GM12878 (cell line): ENCODE results near the gene CYB5A. TPM values are rescaled to one million over a fixed set of nuclear protein-coding genes. Genes with fewer than 3 reads are reported as not detected.

ENCODE experiments used
- ATAC-seq: fragments of 200-7000 bp; cut with Tn5 transposase; 3 replicates; pipeline ENCODE4 v1.9.1; 2020; ENCODE audit warnings: mild to moderate bottlenecking, moderate library complexity
- BruUV-seq: library from RNA; stranded (reverse); fragments of 400-500 nt; replicated peaks from 2 replicates; lab custom pipeline; 2021; lab: Mats Ljungman, UMichigan
- CTCF ChIA-PET: fragments of 300-600 bp; sonication (Branson Sonifier 250); formaldehyde crosslinking; extraction: SDS; loops from one replicate; lab custom pipeline; 2021; ENCODE audit warnings: inconsistent platforms; lab: Yijun Ruan, JAX
- POLR2A ChIA-PET: fragments of 350-600 bp; formaldehyde crosslinking; extraction: SDS; loops from one replicate; lab custom pipeline; 2021; ENCODE audit warnings: inconsistent platforms; lab: Charles Lee
- RAD21 ChIA-PET: fragments of 300-600 bp; sonication (Branson Sonifier 250); formaldehyde crosslinking; loops from one replicate; lab custom pipeline; 2023; ENCODE audit warnings: antibody characterized with exemption; ENCODE audit not compliant: unreplicated experiment; lab: Charles Lee
- SMC1A ChIA-PET: fragments of 300-600 bp; sonication (Branson Sonifier 250); formaldehyde crosslinking; loops from one replicate; lab custom pipeline; 2023; ENCODE audit not compliant: unreplicated experiment, uncharacterized antibody; lab: Charles Lee
- DNase-seq: peaks from one replicate; pipeline ENCODE4 v3.0.0-alpha.2; 2011; ENCODE audit warnings: low read depth, low spot score
- FAIRE-seq: peaks from 3 replicates; lab custom pipeline; 2011; peaks lifted over from hg19 to GRCh38; lab: Jason Lieb, UNC
- H2AFZ ChIP-seq: 2 replicates; pipeline ENCODE4 v1.6.0; 2011; ENCODE audit warnings: low read depth, low read length, control low read depth; ENCODE audit not compliant: control insufficient read depth
- H3K27ac ChIP-seq: 2 replicates; pipeline ENCODE4 v1.5.1; 2011; ENCODE audit warnings: control low read depth; ENCODE audit not compliant: control insufficient read depth, insufficient read depth
- H3K27me3 ChIP-seq, 2 experiments: replicated peaks in 1 of 2; 2 replicates each; pipeline versions ENCODE4 v1.6.0 to v1.6.1; 2011; ENCODE audit warnings: low read length in 1 of 2; ENCODE audit not compliant: control insufficient read depth in 2 of 2, insufficient read depth in 2 of 2
- H3K36me3 ChIP-seq, 2 experiments: 2 replicates each; pipeline ENCODE4 v1.5.1; 2011; ENCODE audit warnings: low read length in 1 of 2; ENCODE audit not compliant: control insufficient read depth in 2 of 2, insufficient read depth in 2 of 2
- H3K4me1 ChIP-seq: 2 replicates; pipeline ENCODE4 v1.6.1; 2011; ENCODE audit warnings: mild to moderate bottlenecking, low read length, moderate library complexity, mixed read lengths; ENCODE audit not compliant: control insufficient read depth, insufficient read depth
- H3K4me2 ChIP-seq: 2 replicates; pipeline ENCODE4 v1.6.0; 2011; ENCODE audit warnings: control low read depth; ENCODE audit not compliant: control insufficient read depth, insufficient read depth
- H3K4me3 ChIP-seq: fragments of 200-600 bp; sonication (generic); 2 replicates; pipeline ENCODE4 v1.5.1; 2016
- H3K79me2 ChIP-seq: 2 replicates; pipeline ENCODE4 v1.6.0; 2011; ENCODE audit warnings: low read length; ENCODE audit not compliant: control insufficient read depth, insufficient read depth
- H3K9ac ChIP-seq: 2 replicates; pipeline ENCODE4 v1.8.0; 2011; ENCODE audit warnings: low read length, control low read depth, mixed read lengths; ENCODE audit not compliant: control insufficient read depth, insufficient read depth
- H3K9me3 ChIP-seq: replicated peaks from 3 replicates; pipeline ENCODE4 v1.5.1; 2011; ENCODE audit warnings: mild to moderate bottlenecking, low read length; ENCODE audit not compliant: control insufficient read depth, insufficient read depth
- H4K20me1 ChIP-seq: 2 replicates; pipeline ENCODE4 v1.6.0; 2011; ENCODE audit not compliant: control insufficient read depth, insufficient read depth
- ASH2L ChIP-seq: fragments of 300-600, 200-600 bp; sonication (generic); IDR thresholded peaks from 2 replicates; pipeline ENCODE4 v1.6.1; 2017; ENCODE audit warnings: low read depth, mild to moderate bottlenecking, borderline replicate concordance
- E2F8 ChIP-seq: fragments of 450-650 bp; IDR thresholded peaks from 2 replicates; pipeline ENCODE4 v1.6.1; 2018; ENCODE audit warnings: mild to moderate bottlenecking, low read depth, moderate library complexity; ENCODE audit not compliant: partially characterized antibody
- ESRRA ChIP-seq: IDR thresholded peaks from 2 replicates; pipeline ENCODE4 v1.6.1; 2012; ENCODE audit warnings: mild to moderate bottlenecking, low read length, improper control_type of control experiment
- IKZF2 ChIP-seq, 2 experiments: fragments of 450-650 bp; IDR thresholded peaks; 2 replicates each; pipeline ENCODE4 v1.6.1; 2017; ENCODE audit warnings: mild to moderate bottlenecking in 2 of 2, moderate library complexity in 2 of 2
- KAT2A ChIP-seq: conservative IDR thresholded peaks from 2 replicates; pipeline ENCODE4 v1.6.1; 2011; ENCODE audit warnings: low read depth, low read length; ENCODE audit not compliant: control insufficient read depth
- KLF5 ChIP-seq: fragments of 450-650 bp; IDR thresholded peaks from 2 replicates; pipeline ENCODE4 v1.6.1; 2014; ENCODE audit warnings: mild to moderate bottlenecking; ENCODE audit not compliant: partially characterized antibody
- MXI1 ChIP-seq: fragments of 150-350 bp; IDR thresholded peaks from 2 replicates; pipeline ENCODE4 v1.6.1; 2011; ENCODE audit warnings: low read depth, mild to moderate bottlenecking, inconsistent platforms, low read length, improper control_type of control experiment
- NFIC ChIP-seq: IDR thresholded peaks from 2 replicates; pipeline ENCODE4 v1.6.1; 2012; ENCODE audit warnings: low read depth, mild to moderate bottlenecking, inconsistent platforms, low read length, moderate library complexity
- NFXL1 ChIP-seq: fragments of 450-650 bp; IDR thresholded peaks from 2 replicates; pipeline ENCODE4 v1.6.1; 2017; ENCODE audit warnings: antibody characterized with exemption, mild to moderate bottlenecking, borderline replicate concordance
- NR2C2 ChIP-seq: IDR thresholded peaks from 2 replicates; pipeline ENCODE4 v1.6.1; 2011; ENCODE audit warnings: borderline replicate concordance, low read depth; ENCODE audit not compliant: control insufficient read depth, insufficient read length
- PML ChIP-seq: IDR thresholded peaks from 2 replicates; pipeline ENCODE4 v1.6.1; 2012; ENCODE audit warnings: low read length, inconsistent platforms
- PRDM15 ChIP-seq: fragments of 450-650 bp; formaldehyde crosslinking; IDR thresholded peaks from 2 replicates; pipeline ENCODE4 v1.4.0; 2020; ENCODE audit warnings: mild to moderate bottlenecking, moderate library complexity
- RUNX3 ChIP-seq: IDR thresholded peaks from 2 replicates; pipeline ENCODE4 v1.6.1; 2012; ENCODE audit warnings: low read length, inconsistent platforms
- SMAD1 ChIP-seq: fragments of 450-650 bp; IDR thresholded peaks from 2 replicates; pipeline ENCODE4 v1.6.1; 2018; ENCODE audit warnings: mild to moderate bottlenecking, low read depth; ENCODE audit not compliant: partially characterized antibody
- STAT1 ChIP-seq: fragments of 450-650 bp; conservative IDR thresholded peaks from 2 replicates; pipeline ENCODE4 v1.6.1; 2014; ENCODE audit warnings: antibody characterized with exemption, mild to moderate bottlenecking
- USF2 ChIP-seq: IDR thresholded peaks from 2 replicates; pipeline ENCODE4 v1.6.1; 2011; ENCODE audit warnings: low read depth, low read length, improper control_type of control experiment, borderline replicate concordance
- ZNF217 ChIP-seq: fragments of 450-650 bp; IDR thresholded peaks from 2 replicates; pipeline ENCODE4 v1.6.1; 2017; ENCODE audit warnings: antibody characterized with exemption, mild to moderate bottlenecking
- ZNF24 ChIP-seq: fragments of 450-650 bp; IDR thresholded peaks from 2 replicates; pipeline ENCODE4 v1.6.1; 2017; ENCODE audit warnings: antibody characterized with exemption, mild to moderate bottlenecking
- WGBS: methylation state at CpG from one replicate; pipeline ENCODE4 v1.1.6; 2016; ENCODE audit warnings: low lambda C conversion rate; ENCODE audit not compliant: insufficient replicate concordance, insufficient coverage; ENCODE audit errors: missing lambda C conversion rate; 5-methylcytosine and 5-hydroxymethylcytosine counted together
- in situ Hi-C: fragments of 300-500 bp; cut with MboI; formaldehyde crosslinking; loops from 9 replicates; pipeline ENCODE4 v1.14.3; 2018; ENCODE audit warnings: mixed read lengths
- intact Hi-C: fragments of 100-400 bp; cut with micrococcal nuclease; formaldehyde crosslinking; loops from one replicate; pipeline ENCODE4 v1.14.2; 2022; ENCODE audit not compliant: unreplicated experiment
- polyA plus RNA-seq, 11 experiments: library from polyadenylated mRNA; depleted of rRNA in 4 of 11; unstranded in 6 of 11; stranded (reverse) in 5 of 11; fragments of >200 nt; fragmentation: Nextera tagmentation in 4 of 11; fragmentation: Illumina TruSeq in 1 of 11; extraction: Ambion mirVana in 4 of 11; extraction: Trizol in 1 of 11; gene quantifications; 1 replicate in 1 of 11; 2 replicates in 10 of 11; pipeline versions ENCODE4 v1.2.1 to v1.2.3, GENCODE V29; 2011 to 2016; ENCODE audit warnings: inconsistent platforms in 2 of 11, missing spikeins in 2 of 11, low read depth in 1 of 11
- total RNA-seq, 4 experiments: library from RNA; depleted of rRNA in 3 of 4; stranded (reverse); fragments of >200 nt in 3 of 4; fragmentation: Illumina TruSeq in 1 of 4; extraction: Trizol in 1 of 4; gene quantifications; 2 replicates each; pipeline versions ENCODE4 v1.2.1 to v1.2.3, GENCODE V29; 2013 to 2021

CYB5A gene
- total and polyA plus RNA-seq, 10 of the 15 experiments (the other 5 are each of a cell fraction or from before 2014, with no cell fraction given) = 60.2 to 129 (median 103) TPM

GRCh38 chr18:74230922-74231714, 60.6 kb downstream of the CYB5A start:
- H3K4me1 ChIP-seq = no peaks in the 10 kb centered on the region
- WGBS = 32% methylated on average over 7 of the region's 7 CpGs
- ChIA-PET POLR2A (no interaction called here), RAD21 (no interaction called here), SMC1A (no interaction called here), CTCF (no interaction called here)
- no peak for FAIRE-seq
- H3K9ac ChIP-seq = no peak overlapping the region
- no peak overlapping the region for H3K4me3 ChIP-seq
- no peak overlapping the region for H3K27ac ChIP-seq
- no peaks in the 10 kb centered on the region for H3K79me2 ChIP-seq
- ATAC-seq = no peak
- BruUV-seq = no TSS peak
- H3K27me3 ChIP-seq = no peaks in the 10 kb centered on the region; a peak in 1 of 4 replicates
- no peak overlapping the region for H2AFZ ChIP-seq
- in situ Hi-C loops = no loop called here
- H3K9me3 ChIP-seq = no peaks in the 10 kb centered on the region
- no peaks in the 10 kb centered on the region for H4K20me1 ChIP-seq
- no peaks in the 10 kb centered on the region for H3K36me3 ChIP-seq
- no peak overlapping the region for H3K4me2 ChIP-seq
- no peak for DNase-seq
- intact Hi-C loops = no loop called here
- TF ChIP-seq ZNF217 = no peak
- TF ChIP-seq STAT1 = no peak
- no peak for TF ChIP-seq PRDM15 (CRISPR knock-in tag)
- TF ChIP-seq SMAD1 = no peak
- no peak for TF ChIP-seq RUNX3
- no peak for TF ChIP-seq USF2
- TF ChIP-seq ASH2L = no peak
- no peak for TF ChIP-seq KAT2A
- no peak for TF ChIP-seq KLF5
- TF ChIP-seq ESRRA = no peak
- TF ChIP-seq MXI1 = no peak
- no peak for TF ChIP-seq E2F8
- TF ChIP-seq NR2C2 = no peak
- no peak for TF ChIP-seq NFIC
- TF ChIP-seq PML = no peak
- TF ChIP-seq IKZF2 (IDR thresholded peaks at IDR 0.05) = no peak
- TF ChIP-seq ZNF24 = no peak
- TF ChIP-seq NFXL1 = no peak
